Measurements from ENCODE around the gene SP3. TPM values are rescaled to one million over a fixed set of nuclear protein-coding genes. Genes with fewer than 3 reads are reported as not detected.

SP3 gene
- total RNA-seq, 1 donor from 2014 or later, result 77.4 TPM

GRCh38 chr2:173858291-173858731 is 106.9 kb downstream of the SP3 start:
- Histone ChIP-seq H3K27ac (no peak overlapping the region), H3K36me3 (no peaks in the 10 kb centered on the region), H3K9me3 (no peaks in the 10 kb centered on the region), H3K4me3 (no peak overlapping the region), H3K27me3 (no peaks in the 10 kb centered on the region), H3K4me1 (no peaks in the 10 kb centered on the region)
- intact Hi-C loops (cut with DNase I), result no loop called here
- no peak for TF ChIP-seq CTCF (IDR thresholded peaks at IDR 0.05)
- ATAC-seq (no peak), DNase-seq (no peak)
